ENCODE measurements around the gene FOXD2. TPM values are rescaled to one million over a fixed set of nuclear protein-coding genes. Genes with fewer than 3 reads are reported as not detected.

FOXD2 gene
- total and polyA plus RNA-seq, 2 donors (not counting 1 experiment from before 2014, with no cell fraction given) = 0.19 to 0.83 TPM

GRCh38 chr1:47417170-47418044 lies 20.4 kb upstream of the FOXD2 start:
- Histone ChIP-seq H3K4me2 (ENCODE audit: extremely low read depth, insufficient read depth, low read length) (no peak overlapping the region), H3K4me1 (ENCODE audit: control insufficient read depth, extremely low read depth, insufficient read depth, low read length) (no peaks in the 10 kb centered on the region), H3K9me3 (ENCODE audit: control insufficient read depth, insufficient read depth, low read depth, low read length) (no peaks in the 10 kb centered on the region), H3K36me3 (ENCODE audit: control insufficient read depth, insufficient read depth, low read length) (no peaks in the 10 kb centered on the region), H3K9ac (ENCODE audit: insufficient read depth, low read length) (no peak overlapping the region), H3K27me3 (ENCODE audit: control insufficient read depth, insufficient read depth, low read length) (peaks cover 24% of the 10 kb centered on the region), H4K20me1 (ENCODE audit: control insufficient read depth, extremely low read depth, insufficient read depth, low read length) (no peaks in the 10 kb centered on the region), H2AFZ (ENCODE audit: low read length) (no peak overlapping the region), H3K27ac (ENCODE audit: insufficient read depth, low read length) (no peak overlapping the region), H3K79me2 (ENCODE audit: control insufficient read depth, insufficient read depth, low read length) (no peaks in the 10 kb centered on the region), H3K4me3 (replicated peaks in 1 of 4; ENCODE audit: control extremely low read depth in 1 of 4, insufficient read depth in 1 of 4, low read depth in 3 of 4, low read length in 4 of 4) (no peak overlapping the region)
- TF ChIP-seq EZH2 (IDR thresholded peaks at IDR 0.05; ENCODE audit: low read length, missing control alignments) (no peak), CTCF (conservative IDR thresholded peaks at IDR 0.05 in 1 of 2, IDR thresholded peaks at IDR 0.05 in 1 of 2; ENCODE audit: low read depth in 1 of 2, low read length in 2 of 2) (no peak)
- DNase-seq (ENCODE audit: low read depth in 2 of 2) = no peak

GRCh38 chr1:47418122-47418521 lies 19.7 kb upstream of the FOXD2 start:
- TF ChIP-seq EZH2 (IDR thresholded peaks at IDR 0.05; ENCODE audit: low read length, missing control alignments) (no peak), CTCF (conservative IDR thresholded peaks at IDR 0.05 in 1 of 2, IDR thresholded peaks at IDR 0.05 in 1 of 2; ENCODE audit: low read depth in 1 of 2, low read length in 2 of 2) (no peak)
- H3K27ac ChIP-seq (ENCODE audit: insufficient read depth, low read length) = no peak overlapping the region
- H3K4me2 ChIP-seq (ENCODE audit: extremely low read depth, insufficient read depth, low read length) = no peak overlapping the region
- no peak overlapping the region for H2AFZ ChIP-seq (ENCODE audit: low read length)
- DNase-seq (ENCODE audit: low read depth in 2 of 2) = no peak
- H3K79me2 ChIP-seq (ENCODE audit: control insufficient read depth, insufficient read depth, low read length) = no peaks in the 10 kb centered on the region
- H3K9ac ChIP-seq (ENCODE audit: insufficient read depth, low read length) = no peak overlapping the region
- peaks cover 24% of the 10 kb centered on the region for H3K27me3 ChIP-seq (ENCODE audit: control insufficient read depth, insufficient read depth, low read length)
- H3K36me3 ChIP-seq (ENCODE audit: control insufficient read depth, insufficient read depth, low read length) = no peaks in the 10 kb centered on the region
- H4K20me1 ChIP-seq (ENCODE audit: control insufficient read depth, extremely low read depth, insufficient read depth, low read length) = no peaks in the 10 kb centered on the region
- H3K9me3 ChIP-seq (ENCODE audit: control insufficient read depth, insufficient read depth, low read depth, low read length) = no peaks in the 10 kb centered on the region
- no peaks in the 10 kb centered on the region for H3K4me1 ChIP-seq (ENCODE audit: control insufficient read depth, extremely low read depth, insufficient read depth, low read length)
- no peak overlapping the region for H3K4me3 ChIP-seq (replicated peaks in 1 of 4; ENCODE audit: control extremely low read depth in 1 of 4, insufficient read depth in 1 of 4, low read depth in 3 of 4, low read length in 4 of 4)

DNA sequence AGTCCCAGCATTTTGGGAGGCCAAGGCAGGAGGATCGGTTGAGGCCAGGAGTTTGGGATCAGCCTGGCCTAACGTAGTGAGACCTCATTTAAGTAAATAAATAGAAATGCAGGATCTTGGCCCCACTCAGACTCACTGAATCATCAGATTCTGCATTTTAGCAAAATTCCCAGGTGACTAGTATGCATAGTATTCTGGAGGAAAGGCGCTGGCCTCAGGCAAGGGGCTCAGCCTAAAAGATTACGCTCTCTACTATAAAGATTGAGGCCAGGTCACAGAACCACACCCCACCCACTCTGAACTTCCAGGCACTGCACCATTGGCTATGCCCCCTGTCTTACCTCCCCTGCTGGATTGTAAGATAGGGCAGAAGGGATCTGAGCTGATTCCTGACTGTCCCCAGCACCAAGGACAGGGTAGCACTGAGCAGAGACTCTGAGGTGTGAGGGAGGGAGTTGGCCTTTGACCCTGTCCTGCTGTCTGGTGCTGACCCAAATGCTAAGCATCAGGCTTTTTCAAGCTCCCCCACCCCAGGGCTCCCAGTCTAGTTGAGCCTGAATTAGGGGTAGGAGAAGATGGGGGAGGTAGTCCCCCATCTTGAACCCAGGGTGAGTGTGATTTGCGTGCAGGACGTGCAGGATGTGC lies 19.0 kb upstream of the FOXD2 start:
- Histone ChIP-seq H3K79me2 (ENCODE audit: control insufficient read depth, insufficient read depth, low read length) (no peaks in the 10 kb centered on the region), H3K9ac (ENCODE audit: insufficient read depth, low read length) (no peak overlapping the region), H3K27ac (ENCODE audit: insufficient read depth, low read length) (no peak overlapping the region), H3K4me2 (ENCODE audit: extremely low read depth, insufficient read depth, low read length) (no peak overlapping the region), H3K4me3 (replicated peaks in 1 of 4; ENCODE audit: control extremely low read depth in 1 of 4, insufficient read depth in 1 of 4, low read depth in 3 of 4, low read length in 4 of 4) (no peak overlapping the region), H3K27me3 (ENCODE audit: control insufficient read depth, insufficient read depth, low read length) (peaks cover 24% of the 10 kb centered on the region), H4K20me1 (ENCODE audit: control insufficient read depth, extremely low read depth, insufficient read depth, low read length) (no peaks in the 10 kb centered on the region), H3K9me3 (ENCODE audit: control insufficient read depth, insufficient read depth, low read depth, low read length) (no peaks in the 10 kb centered on the region), H3K36me3 (ENCODE audit: control insufficient read depth, insufficient read depth, low read length) (no peaks in the 10 kb centered on the region), H3K4me1 (ENCODE audit: control insufficient read depth, extremely low read depth, insufficient read depth, low read length) (no peaks in the 10 kb centered on the region), H2AFZ (ENCODE audit: low read length) (no peak overlapping the region)
- no peak for DNase-seq (ENCODE audit: low read depth in 2 of 2)
- TF ChIP-seq CTCF (conservative IDR thresholded peaks at IDR 0.05 in 1 of 2, IDR thresholded peaks at IDR 0.05 in 1 of 2; ENCODE audit: low read depth in 1 of 2, low read length in 2 of 2) (no peak), EZH2 (IDR thresholded peaks at IDR 0.05; ENCODE audit: low read length, missing control alignments) (no peak)
